ENCODE measurements around the gene RFX3. TPM values are rescaled to one million over a fixed set of nuclear protein-coding genes. Genes with fewer than 3 reads are reported as not detected.

RFX3 gene
- polyA plus RNA-seq, 1 donor from 2014 or later = 5.0 TPM

- no peaks in the 10 kb centered on the region for H3K27me3 Mint-ChIP-seq
- H3K27ac Mint-ChIP-seq = no peak overlapping the region
- no peaks in the 10 kb centered on the region for H3K4me1 Mint-ChIP-seq
- H3K4me3 Mint-ChIP-seq = no peak overlapping the region
- H3K36me3 Mint-ChIP-seq = peaks cover 26% of the 10 kb centered on the region
- H3K9me3 Mint-ChIP-seq = peaks cover 0 to 2% (median 0%) of the 10 kb centered on the region in 3 donors
Observed at GRCh38 chr9:3251309-3251708, 274.5 kb downstream of the RFX3 start.

GRCh38 chr9:3250741-3251140, 275.1 kb downstream of the RFX3 start:
- H3K4me1 Mint-ChIP-seq = no peaks in the 10 kb centered on the region
- H3K27me3 Mint-ChIP-seq = no peaks in the 10 kb centered on the region
- peaks cover 0 to 2% (median 0%) of the 10 kb centered on the region in 3 donors for H3K9me3 Mint-ChIP-seq
- H3K36me3 Mint-ChIP-seq = peaks cover 26% of the 10 kb centered on the region
- no peak overlapping the region for H3K27ac Mint-ChIP-seq
- no peak overlapping the region for H3K4me3 Mint-ChIP-seq

- no peak overlapping the region for H3K27ac Mint-ChIP-seq
- peaks cover 0 to under 1% (median 0%) of the 10 kb centered on the region in 3 donors for H3K9me3 Mint-ChIP-seq
- H3K4me1 Mint-ChIP-seq = no peaks in the 10 kb centered on the region
- H3K4me3 Mint-ChIP-seq = no peak overlapping the region
- H3K27me3 Mint-ChIP-seq = no peaks in the 10 kb centered on the region
- H3K36me3 Mint-ChIP-seq = peaks cover 11% of the 10 kb centered on the region
Observed at GRCh38 chr9:3247211-3247610, 278.6 kb downstream of the RFX3 start.

- Mint-ChIP-seq H3K36me3 (peaks cover 11% of the 10 kb centered on the region), H3K4me1 (no peaks in the 10 kb centered on the region), H3K4me3 (no peak overlapping the region), H3K9me3 (no peaks in the 10 kb centered on the region), H3K27ac (no peak overlapping the region), H3K27me3 (no peaks in the 10 kb centered on the region)
Observed at GRCh38 chr9:3246241-3246640, 279.6 kb downstream of the RFX3 start.

GRCh38 chr9:3244963-3245653, 280.7 kb downstream of the RFX3 start:
- H3K9me3 Mint-ChIP-seq = no peaks in the 10 kb centered on the region
- no peaks in the 10 kb centered on the region for H3K27me3 Mint-ChIP-seq
- H3K36me3 Mint-ChIP-seq = peaks cover 4% of the 10 kb centered on the region
- H3K4me3 Mint-ChIP-seq = no peak overlapping the region
- no peak overlapping the region for H3K27ac Mint-ChIP-seq
- H3K4me1 Mint-ChIP-seq = no peaks in the 10 kb centered on the region

GRCh38 chr9:3243683-3244082, 282.1 kb downstream of the RFX3 start:
- H3K4me3 Mint-ChIP-seq = no peak overlapping the region
- H3K9me3 Mint-ChIP-seq = no peaks in the 10 kb centered on the region
- H3K4me1 Mint-ChIP-seq = no peaks in the 10 kb centered on the region

GRCh38 chr9:3241290-3241689, 284.5 kb downstream of the RFX3 start:
- Mint-ChIP-seq H3K27me3 (no peaks in the 10 kb centered on the region), H3K27ac (no peak overlapping the region), H3K4me3 (no peak overlapping the region), H3K9me3 (no peaks in the 10 kb centered on the region), H3K36me3 (peaks cover 5% of the 10 kb centered on the region), H3K4me1 (no peaks in the 10 kb centered on the region)

More at GRCh38 chr9:3243683-3244082, 282.1 kb downstream of the RFX3 start:
- Mint-ChIP-seq H3K36me3 (peaks cover 4% of the 10 kb centered on the region), H3K27ac (peak overlapping the region in 1 of 3 donors; percentile 28), H3K27me3 (no peaks in the 10 kb centered on the region)

GRCh38 chr9:3240656-3241268, 285.0 kb downstream of the RFX3 start:
- no peaks in the 10 kb centered on the region for H3K9me3 Mint-ChIP-seq
- H3K4me1 Mint-ChIP-seq = no peaks in the 10 kb centered on the region
- no peak overlapping the region for H3K4me3 Mint-ChIP-seq
- peak overlapping the region in 1 of 3 donors; percentile 37 for H3K27ac Mint-ChIP-seq
- H3K36me3 Mint-ChIP-seq = peaks cover 8% of the 10 kb centered on the region
- H3K27me3 Mint-ChIP-seq = no peaks in the 10 kb centered on the region

GRCh38 chr9:3239240-3239639, 286.6 kb downstream of the RFX3 start:
- Mint-ChIP-seq H3K27me3 (no peaks in the 10 kb centered on the region), H3K4me1 (peaks cover 0 to 2% (median 0%) of the 10 kb centered on the region in 3 donors), H3K9me3 (no peaks in the 10 kb centered on the region), H3K27ac (no peak overlapping the region), H3K4me3 (no peak overlapping the region), H3K36me3 (peaks cover 16% of the 10 kb centered on the region)

- no peak overlapping the region for H3K27ac Mint-ChIP-seq
- no peaks in the 10 kb centered on the region for H3K27me3 Mint-ChIP-seq
- H3K4me1 Mint-ChIP-seq = peaks cover 0 to 2% (median 0%) of the 10 kb centered on the region in 3 donors
- H3K4me3 Mint-ChIP-seq = no peak overlapping the region
- no peaks in the 10 kb centered on the region for H3K9me3 Mint-ChIP-seq
- H3K36me3 Mint-ChIP-seq = peaks cover 16% of the 10 kb centered on the region
Observed at GRCh38 chr9:3238236-3238635, 287.6 kb downstream of the RFX3 start.

- no peak overlapping the region for H3K27ac Mint-ChIP-seq
- peaks cover 0 to 2% (median 1%) of the 10 kb centered on the region in 3 donors for H3K4me1 Mint-ChIP-seq
- H3K27me3 Mint-ChIP-seq = no peaks in the 10 kb centered on the region
- H3K9me3 Mint-ChIP-seq = no peaks in the 10 kb centered on the region
- peaks cover 16% of the 10 kb centered on the region for H3K36me3 Mint-ChIP-seq
- H3K4me3 Mint-ChIP-seq = no peak overlapping the region
Observed at GRCh38 chr9:3237121-3237520, 288.7 kb downstream of the RFX3 start.

- Mint-ChIP-seq H3K27ac (no peak overlapping the region), H3K9me3 (no peaks in the 10 kb centered on the region), H3K27me3 (no peaks in the 10 kb centered on the region), H3K4me3 (no peak overlapping the region), H3K36me3 (peaks cover 16% of the 10 kb centered on the region), H3K4me1 (peaks cover 0 to 2% (median 1%) of the 10 kb centered on the region in 3 donors)
Observed at GRCh38 chr9:3235497-3235896, 290.3 kb downstream of the RFX3 start.

- H3K36me3 Mint-ChIP-seq = peaks cover 22% of the 10 kb centered on the region
- no peaks in the 10 kb centered on the region for H3K27me3 Mint-ChIP-seq
- H3K4me1 Mint-ChIP-seq = peaks cover 0 to 2% (median 0%) of the 10 kb centered on the region in 3 donors
- H3K27ac Mint-ChIP-seq = no peak overlapping the region
- H3K9me3 Mint-ChIP-seq = no peaks in the 10 kb centered on the region
- no peak overlapping the region for H3K4me3 Mint-ChIP-seq
Observed at GRCh38 chr9:3224931-3225330, 300.9 kb downstream of the RFX3 start.

- H3K27ac Mint-ChIP-seq = no peak overlapping the region
- no peak overlapping the region for H3K4me3 Mint-ChIP-seq
- no peaks in the 10 kb centered on the region for H3K4me1 Mint-ChIP-seq
- peaks cover 3% of the 10 kb centered on the region for H3K27me3 Mint-ChIP-seq
- H3K36me3 Mint-ChIP-seq = peaks cover 3% of the 10 kb centered on the region
- H3K9me3 Mint-ChIP-seq = peaks cover 0 to 4% (median 0%) of the 10 kb centered on the region in 3 donors
Observed at GRCh38 chr9:3215658-3216057, 310.1 kb downstream of the RFX3 start.

GRCh38 chr9:3214741-3215140, 311.1 kb downstream of the RFX3 start:
- H3K9me3 Mint-ChIP-seq = peaks cover 0 to 4% (median 0%) of the 10 kb centered on the region in 3 donors
- H3K36me3 Mint-ChIP-seq = peaks cover 3% of the 10 kb centered on the region
- no peak overlapping the region for H3K4me3 Mint-ChIP-seq
- H3K4me1 Mint-ChIP-seq = no peaks in the 10 kb centered on the region
- H3K27ac Mint-ChIP-seq = no peak overlapping the region
- H3K27me3 Mint-ChIP-seq = peaks cover 10% of the 10 kb centered on the region
